BJ (cell line): ENCODE results near the gene TAF7. TPM values are rescaled to one million over a fixed set of nuclear protein-coding genes. Genes with fewer than 3 reads are reported as not detected.

Source experiments
- CTCF ChIA-PET: fragments of 350-600 bp; formaldehyde crosslinking; extraction: SDS; loops from one replicate; lab custom pipeline; 2021; ENCODE audit warnings: antibody characterized with exemption, inconsistent platforms; lab: Yijun Ruan, JAX
- POLR2A ChIA-PET: fragments of 300-600 bp; sonication (Branson Sonifier 250); formaldehyde crosslinking; extraction: SDS; loops from one replicate; lab custom pipeline; 2021; ENCODE audit warnings: antibody characterized with exemption; lab: Charles Lee
- DNase-seq: peaks from one replicate; pipeline ENCODE4 v3.0.0-alpha.2; 2011; ENCODE audit warnings: low read depth
- H3K27me3 ChIP-seq: 2 replicates; pipeline ENCODE4 v1.6.0; 2011; ENCODE audit warnings: low read length; ENCODE audit not compliant: control insufficient read depth, insufficient read depth
- H3K36me3 ChIP-seq: 2 replicates; pipeline ENCODE4 v1.5.1; 2011; ENCODE audit warnings: low read length; ENCODE audit not compliant: control insufficient read depth, insufficient read depth
- H3K4me3 ChIP-seq: 2 replicates; pipeline ENCODE4 v1.5.1; 2011; ENCODE audit warnings: low read depth, mild to moderate bottlenecking, control low read depth, low read length
- polyA plus RNA-seq: library from polyadenylated mRNA; depleted of rRNA; stranded (reverse); fragments of >200 nt; gene quantifications from 2 replicates; pipeline ENCODE4 v1.2.3, GENCODE V29; 2011
- TF ChIP-seq, protein P1 (sequence below): IDR thresholded peaks from 2 replicates; pipeline ENCODE4 v1.5.1; 2011; ENCODE audit warnings: low read depth, mild to moderate bottlenecking, control low read depth, inconsistent platforms, low read length, moderate library complexity; ENCODE audit not compliant: insufficient read depth

Gene TAF7
- polyA plus RNA-seq, 1 experiment, result 25.5 TPM

DNA sequence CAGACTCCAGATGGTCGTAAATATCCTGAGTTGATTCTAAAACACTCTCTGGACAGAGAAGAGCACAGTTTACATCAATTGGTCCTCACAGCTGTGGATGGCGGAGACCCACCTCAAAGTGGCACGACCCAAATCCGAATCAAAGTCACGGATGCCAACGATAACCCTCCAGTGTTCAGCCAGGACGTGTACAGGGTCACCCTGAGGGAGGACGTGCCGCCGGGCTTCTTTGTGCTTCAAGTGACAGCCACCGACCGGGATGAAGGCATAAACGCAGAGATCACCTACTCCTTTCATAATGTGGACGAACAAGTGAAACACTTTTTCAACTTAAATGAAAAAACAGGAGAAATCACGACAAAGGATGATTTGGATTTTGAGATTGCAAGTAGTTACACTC, 40.1 kb upstream of the TAF7 start:
- TF ChIP-seq, protein P1, sequence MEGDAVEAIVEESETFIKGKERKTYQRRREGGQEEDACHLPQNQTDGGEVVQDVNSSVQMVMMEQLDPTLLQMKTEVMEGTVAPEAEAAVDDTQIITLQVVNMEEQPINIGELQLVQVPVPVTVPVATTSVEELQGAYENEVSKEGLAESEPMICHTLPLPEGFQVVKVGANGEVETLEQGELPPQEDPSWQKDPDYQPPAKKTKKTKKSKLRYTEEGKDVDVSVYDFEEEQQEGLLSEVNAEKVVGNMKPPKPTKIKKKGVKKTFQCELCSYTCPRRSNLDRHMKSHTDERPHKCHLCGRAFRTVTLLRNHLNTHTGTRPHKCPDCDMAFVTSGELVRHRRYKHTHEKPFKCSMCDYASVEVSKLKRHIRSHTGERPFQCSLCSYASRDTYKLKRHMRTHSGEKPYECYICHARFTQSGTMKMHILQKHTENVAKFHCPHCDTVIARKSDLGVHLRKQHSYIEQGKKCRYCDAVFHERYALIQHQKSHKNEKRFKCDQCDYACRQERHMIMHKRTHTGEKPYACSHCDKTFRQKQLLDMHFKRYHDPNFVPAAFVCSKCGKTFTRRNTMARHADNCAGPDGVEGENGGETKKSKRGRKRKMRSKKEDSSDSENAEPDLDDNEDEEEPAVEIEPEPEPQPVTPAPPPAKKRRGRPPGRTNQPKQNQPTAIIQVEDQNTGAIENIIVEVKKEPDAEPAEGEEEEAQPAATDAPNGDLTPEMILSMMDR, result no peak
- peaks cover 2% of the 10 kb centered on the region; the same call in 1 of the 2 replicates for H3K27me3 ChIP-seq
- POLR2A ChIA-PET, result no interaction called here
- no peak overlapping the region for H3K4me3 ChIP-seq
- no peaks in the 10 kb centered on the region for H3K36me3 ChIP-seq
- CTCF ChIA-PET, result interaction anchor here (0.6 to 1.1 kb wide), 3 partner anchors 68 to 203 kb away, joined by 3 to 5 read pairs (median 4); no protein-coding TSS in a partner anchor
- DNase-seq, result no peak

DNA sequence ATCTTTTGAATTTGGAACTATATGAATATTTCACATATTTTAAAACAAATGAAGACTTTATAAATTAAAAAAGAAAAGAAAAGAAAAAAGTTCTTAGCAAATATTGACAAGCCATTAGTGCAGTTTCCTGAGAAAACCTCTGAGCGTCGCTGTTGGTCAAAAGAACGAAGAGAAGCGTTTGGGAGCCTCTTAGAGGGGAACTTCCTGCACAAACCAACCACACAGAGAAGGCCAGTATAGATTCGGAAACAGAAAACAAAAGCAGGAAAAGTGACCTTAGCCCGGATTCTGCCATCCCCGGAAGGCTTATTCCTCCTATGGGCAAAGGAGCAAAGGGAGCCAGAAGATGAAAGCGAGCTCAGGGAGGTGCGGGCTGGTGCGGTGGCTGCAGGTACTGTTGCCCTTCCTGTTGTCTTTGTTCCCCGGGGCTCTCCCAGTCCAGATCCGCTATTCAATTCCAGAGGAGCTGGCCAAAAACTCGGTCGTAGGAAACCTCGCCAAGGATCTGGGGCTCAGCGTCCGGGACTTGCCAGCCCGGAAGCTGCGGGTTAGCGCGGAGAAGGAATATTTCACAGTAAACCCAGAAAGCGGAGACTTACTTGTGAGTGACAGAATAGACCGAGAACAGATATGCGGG, 39.3 kb upstream of the TAF7 start, which contains the start of gene PCDHGB2:
PCDHGB2 (plus strand) TSS at position 205 of the 637 bp plus-strand sequence; CDS start at position 347, 142 bp downstream.
- DNase-seq, result no peak
- POLR2A ChIA-PET, result no interaction called here
- Histone ChIP-seq H3K4me3 (peak within 1 kb of the TSS; percentile 36), H3K27me3 (0 out of 2 replicates have a peak, but pooled peaks cover 2% of the 10 kb centered on the region), H3K36me3 (no peaks in the 10 kb centered on the region)
- TF ChIP-seq, protein P1, result peak; percentile 51
- CTCF ChIA-PET, result interaction anchor here (0.6 to 2.8 kb wide), 7 partner anchors 17 to 207 kb away, joined by 3 to 9 read pairs (median 4); partner anchors contain the start of gene PCDHGA2

DNA sequence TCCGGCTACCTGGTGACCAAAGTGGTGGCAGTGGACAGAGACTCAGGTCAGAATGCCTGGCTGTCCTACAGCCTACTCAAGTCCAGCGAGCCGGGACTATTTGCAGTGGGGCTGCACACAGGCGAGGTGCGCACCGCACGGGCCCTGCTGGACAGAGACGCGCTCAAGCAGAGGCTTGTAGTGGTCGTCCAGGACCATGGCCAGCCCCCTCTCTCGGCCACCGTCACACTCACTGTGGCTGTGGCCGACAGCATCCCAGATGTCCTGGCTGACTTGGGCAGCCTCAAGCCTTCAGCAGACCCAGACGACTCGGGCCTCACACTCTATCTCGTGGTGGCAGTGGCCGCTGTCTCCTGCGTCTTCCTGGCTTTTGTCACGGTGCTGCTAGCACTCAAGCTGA, 36.4 kb upstream of the TAF7 start:
- Histone ChIP-seq H3K4me3 (no peak overlapping the region), H3K27me3 (0 out of 2 replicates have a peak, but pooled peaks cover 2% of the 10 kb centered on the region), H3K36me3 (no peaks in the 10 kb centered on the region)
- TF ChIP-seq, protein P1, result no peak
- no peak for DNase-seq
- ChIA-PET CTCF (interaction anchor here (1.0 to 2.7 kb wide), 4 partner anchors 13 to 210 kb away, joined by 3 to 11 read pairs (median 10); partner anchors contain the start of gene PCDHGB3), POLR2A (no interaction called here)

DNA sequence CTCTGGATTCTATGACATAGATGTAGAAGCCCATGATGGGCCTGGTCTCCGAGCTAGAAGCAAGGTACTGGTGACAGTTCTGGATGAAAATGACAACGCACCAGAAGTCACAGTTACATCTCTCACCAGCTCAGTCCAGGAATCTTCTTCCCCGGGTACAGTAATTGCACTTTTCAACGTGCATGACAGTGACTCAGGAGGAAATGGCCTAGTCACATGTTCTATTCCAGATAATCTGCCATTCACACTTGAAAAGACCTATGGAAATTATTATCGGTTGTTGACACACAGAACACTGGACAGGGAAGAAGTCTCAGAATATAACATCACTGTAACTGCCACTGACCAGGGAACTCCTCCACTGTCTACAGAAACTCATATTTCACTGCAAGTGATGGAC, 35.5 kb upstream of the TAF7 start:
- CTCF ChIA-PET, result interaction anchor here (1.1 to 3.1 kb wide), 13 partner anchors 8 to 211 kb away, joined by 3 to 16 read pairs (median 5); partner anchors contain the start of genes PCDHGA10, PCDHGA2, PCDHGA3 and PCDHGA5
- no peak overlapping the region for H3K4me3 ChIP-seq
- no peak for DNase-seq
- POLR2A ChIA-PET, result no interaction called here
- no peaks in the 10 kb centered on the region for H3K27me3 ChIP-seq
- TF ChIP-seq, protein P1, result no peak
- H3K36me3 ChIP-seq, result no peaks in the 10 kb centered on the region

DNA sequence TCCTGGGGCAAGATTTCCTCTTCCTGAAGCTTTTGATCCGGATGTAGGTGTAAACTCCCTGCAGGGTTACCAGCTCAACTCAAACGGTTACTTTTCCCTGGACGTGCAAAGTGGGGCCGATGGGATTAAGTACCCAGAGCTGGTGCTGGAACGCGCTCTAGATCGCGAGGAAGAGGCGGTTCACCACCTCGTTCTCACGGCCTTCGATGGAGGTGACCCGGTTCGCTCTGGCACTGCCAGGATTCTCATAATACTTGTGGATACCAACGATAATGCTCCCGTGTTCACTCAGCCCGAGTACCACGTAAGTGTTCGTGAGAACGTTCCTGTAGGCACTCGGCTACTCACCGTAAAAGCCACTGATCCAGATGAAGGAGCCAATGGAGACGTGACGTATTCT, 35.1 kb upstream of the TAF7 start:
- TF ChIP-seq, protein P1, result no peak
- no peak for DNase-seq
- CTCF ChIA-PET, result interaction anchor here (1.0 to 3.1 kb wide), 18 partner anchors 9 to 211 kb away, joined by 3 to 16 read pairs (median 5); partner anchors contain the start of genes PCDHGA10, PCDHGA2, PCDHGA3 and PCDHGA5
- no peaks in the 10 kb centered on the region for H3K27me3 ChIP-seq
- POLR2A ChIA-PET, result no interaction called here
- no peaks in the 10 kb centered on the region for H3K36me3 ChIP-seq
- H3K4me3 ChIP-seq, result no peak overlapping the region
